Transverse colon (tissue), 4 donors: Measurements from ENCODE around the gene PLPP1.

Source experiments
- CTCF ChIP-seq, 5 experiments: fragments of 200-600 bp in 3 of 5; fragments of 450-650 bp in 2 of 5; sonication (generic) in 3 of 5; IDR thresholded peaks; 1 replicate in 2 of 5; 2 replicates in 3 of 5; pipeline ENCODE4 v1.5.1; 2016 to 2017; ENCODE audit warnings: antibody characterized with exemption in 5 of 5, inconsistent platforms in 3 of 5, mild to moderate bottlenecking in 2 of 5, moderate library complexity in 1 of 5
- POLR2A ChIP-seq: fragments of 450-650 bp; IDR thresholded peaks from one replicate; pipeline ENCODE4 v1.6.1; 2016; ENCODE audit warnings: antibody characterized with exemption, mild to moderate bottlenecking, moderate library complexity
- POLR2AphosphoS5 ChIP-seq, 3 donors: sonication (generic); formaldehyde crosslinking; IDR thresholded peaks; one replicate each; pipeline ENCODE4 v1.6.1; 2016; ENCODE audit warnings: antibody characterized with exemption in 3 of 3

DNA sequence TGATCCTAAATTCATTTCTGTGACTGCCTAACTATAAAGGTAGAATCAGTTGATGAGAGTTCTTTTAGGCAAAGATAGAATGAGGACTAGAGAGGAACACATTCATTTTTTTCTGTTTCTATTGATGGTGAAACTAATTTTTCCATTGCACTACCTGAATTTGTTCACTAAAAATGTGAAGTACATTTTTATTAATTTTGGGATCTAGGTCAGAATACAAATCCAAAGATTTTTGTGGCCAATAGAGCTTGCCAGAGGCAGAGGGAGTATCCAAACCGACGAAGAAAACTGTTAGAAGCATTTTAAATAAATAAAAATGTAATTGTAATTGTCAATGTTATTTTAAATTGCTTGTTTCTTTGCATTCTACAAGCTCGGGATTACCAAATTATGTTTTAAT is 148.9 kb downstream of the PLPP1 start:
- TF ChIP-seq POLR2AphosphoS5 (IDR thresholded peaks at IDR 0.05) (no peak), POLR2A (no peak), CTCF (IDR thresholded peaks at IDR 0.05) (no peak)
